ENCODE measurements around the gene NUF2. TPM values are rescaled to one million over a fixed set of nuclear protein-coding genes. Genes with fewer than 3 reads are reported as not detected.
"Not testable (repeated sequence)": the region's sequence is repeated elsewhere in the genome, so short reads cannot be mapped to it uniquely, and the experiment has no call there.

The NUF2 gene
- total and polyA plus RNA-seq, 3 experiments from 2014 or later = 0.99 to 28.5 (median 26.1) TPM

- Mint-ChIP-seq H3K4me1 (peaks cover 0 to 5% (median 2%) of the 10 kb centered on the region in 3 donors), H3K4me3 (no peak overlapping the region), H3K27me3 (no peaks in the 10 kb centered on the region), H3K27ac (peak overlapping the region in 1 of 8 donors; percentile 8), H3K36me3 (no peaks in the 10 kb centered on the region), H3K9me3 (no peaks in the 10 kb centered on the region)
- no peak for DNase-seq
- no peaks in the 10 kb centered on the region for H3K9me3 ChIP-seq (ENCODE audit: low read length)
- H3K4me3 ChIP-seq (ENCODE audit: low read length) = no peak overlapping the region
- no peaks in the 10 kb centered on the region for H3K27me3 ChIP-seq (ENCODE audit: insufficient read depth, low read length, poor library complexity, severe bottlenecking)
- no peak overlapping the region for H3K27ac ChIP-seq (ENCODE audit: low read depth, low read length)
- CTCF ChIA-PET = no interaction called here
- POLR2A ChIA-PET = no interaction called here
- no peaks in the 10 kb centered on the region for H3K4me1 ChIP-seq (ENCODE audit: insufficient read depth, low read length)
- no peaks in the 10 kb centered on the region for H3K36me3 ChIP-seq (ENCODE audit: insufficient read depth, low read length)
Measured at GRCh38 chr1:163346326-163346870, 24.6 kb downstream of the NUF2 start.

GRCh38 chr1:163347106-163347505 is 25.4 kb downstream of the NUF2 start:
- Histone ChIP-seq H3K27ac (ENCODE audit: low read depth, low read length) (no peak overlapping the region), H3K36me3 (ENCODE audit: insufficient read depth, low read length) (no peaks in the 10 kb centered on the region), H3K9me3 (ENCODE audit: low read length) (no peaks in the 10 kb centered on the region), H3K27me3 (ENCODE audit: insufficient read depth, low read length, poor library complexity, severe bottlenecking) (no peaks in the 10 kb centered on the region), H3K4me3 (ENCODE audit: low read length) (no peak overlapping the region), H3K4me1 (ENCODE audit: insufficient read depth, low read length) (no peaks in the 10 kb centered on the region)
- no peak overlapping the region for H3K27ac Mint-ChIP-seq
- DNase-seq = no peak
- ChIA-PET POLR2A (no interaction called here), CTCF (no interaction called here)
- no peaks in the 10 kb centered on the region for H3K27me3 Mint-ChIP-seq
- peaks cover 0 to 3% (median 0%) of the 10 kb centered on the region in 3 donors for H3K36me3 Mint-ChIP-seq
- H3K9me3 Mint-ChIP-seq = no peaks in the 10 kb centered on the region
- peaks cover 0 to 5% (median 2%) of the 10 kb centered on the region in 3 donors for H3K4me1 Mint-ChIP-seq
- no peak overlapping the region for H3K4me3 Mint-ChIP-seq

GRCh38 chr1:163351912-163352311 is 30.2 kb downstream of the NUF2 start:
- Mint-ChIP-seq H3K36me3 (peaks cover 0 to 3% (median 0%) of the 10 kb centered on the region in 3 donors), H3K9me3 (no peaks in the 10 kb centered on the region), H3K4me1 (peaks cover 0 to 2% (median 0%) of the 10 kb centered on the region in 3 donors), H3K4me3 (no peak overlapping the region), H3K27ac (no peak overlapping the region), H3K27me3 (no peaks in the 10 kb centered on the region)
- ChIA-PET POLR2A (no interaction called here), CTCF (no interaction called here)
- DNase-seq = no peak
- H3K9me3 ChIP-seq (ENCODE audit: low read length) = no peaks in the 10 kb centered on the region
- no peaks in the 10 kb centered on the region for H3K36me3 ChIP-seq (ENCODE audit: insufficient read depth, low read length)
- no peaks in the 10 kb centered on the region for H3K4me1 ChIP-seq (ENCODE audit: insufficient read depth, low read length)
- no peak overlapping the region for H3K4me3 ChIP-seq (ENCODE audit: low read length)
- H3K27me3 ChIP-seq (ENCODE audit: insufficient read depth, low read length, poor library complexity, severe bottlenecking) = no peaks in the 10 kb centered on the region
- no peak overlapping the region for H3K27ac ChIP-seq (ENCODE audit: low read depth, low read length)

GRCh38 chr1:163357378-163357777 is 35.6 kb downstream of the NUF2 start:
- peaks cover 8 to 15% (median 10%) of the 10 kb centered on the region in 3 donors for H3K4me1 Mint-ChIP-seq
- H3K4me3 Mint-ChIP-seq = no peak overlapping the region
- ChIA-PET POLR2A (no interaction called here), CTCF (no interaction called here)
- H3K9me3 Mint-ChIP-seq = no peaks in the 10 kb centered on the region
- Histone ChIP-seq H3K4me3 (ENCODE audit: low read length) (no peak overlapping the region), H3K9me3 (ENCODE audit: low read length) (no peaks in the 10 kb centered on the region), H3K27ac (ENCODE audit: low read depth, low read length) (no peak overlapping the region), H3K36me3 (ENCODE audit: insufficient read depth, low read length) (no peaks in the 10 kb centered on the region), H3K4me1 (ENCODE audit: insufficient read depth, low read length) (no peaks in the 10 kb centered on the region), H3K27me3 (ENCODE audit: insufficient read depth, low read length, poor library complexity, severe bottlenecking) (no peaks in the 10 kb centered on the region)
- no peaks in the 10 kb centered on the region for H3K36me3 Mint-ChIP-seq
- no peak overlapping the region for H3K27ac Mint-ChIP-seq
- DNase-seq = no peak
- peaks cover 0 to 4% of the 10 kb centered on the region in 2 donors for H3K27me3 Mint-ChIP-seq

GRCh38 chr1:163358172-163358571 is 36.4 kb downstream of the NUF2 start:
- peaks cover 8 to 15% (median 10%) of the 10 kb centered on the region in 3 donors for H3K4me1 Mint-ChIP-seq
- H3K9me3 Mint-ChIP-seq; H3K27ac Mint-ChIP-seq; H3K4me1 ChIP-seq (ENCODE audit: insufficient read depth, low read length); H3K36me3 Mint-ChIP-seq; H3K4me3 Mint-ChIP-seq; H3K36me3 ChIP-seq (ENCODE audit: insufficient read depth, low read length); DNase-seq; H3K9me3 ChIP-seq (ENCODE audit: low read length); POLR2A ChIA-PET; H3K4me3 ChIP-seq (ENCODE audit: low read length); H3K27me3 ChIP-seq (ENCODE audit: insufficient read depth, low read length, poor library complexity, severe bottlenecking); H3K27ac ChIP-seq (ENCODE audit: low read depth, low read length): not testable (repeated sequence)
- CTCF ChIA-PET = interaction anchor here (1.5 kb wide), 1 partner anchor 17 kb away, joined by 3 read pairs; no protein-coding TSS in a partner anchor
- peaks cover 0 to 11% of the 10 kb centered on the region in 2 donors for H3K27me3 Mint-ChIP-seq

- Mint-ChIP-seq H3K9me3 (no peaks in the 10 kb centered on the region), H3K27ac (no peak overlapping the region), H3K27me3 (peaks cover 3 to 17% of the 10 kb centered on the region in 2 donors), H3K4me1 (peaks cover 8 to 15% (median 10%) of the 10 kb centered on the region in 3 donors), H3K36me3 (no peaks in the 10 kb centered on the region), H3K4me3 (peak overlapping the region in 2 of 7 donors; percentile 5 to 36)
- Histone ChIP-seq H3K36me3 (ENCODE audit: insufficient read depth, low read length) (no peaks in the 10 kb centered on the region), H3K4me1 (ENCODE audit: insufficient read depth, low read length) (no peaks in the 10 kb centered on the region), H3K27me3 (ENCODE audit: insufficient read depth, low read length, poor library complexity, severe bottlenecking) (no peaks in the 10 kb centered on the region), H3K27ac (ENCODE audit: low read depth, low read length) (no peak overlapping the region), H3K9me3 (ENCODE audit: low read length) (no peaks in the 10 kb centered on the region), H3K4me3 (ENCODE audit: low read length) (no peak overlapping the region)
- POLR2A ChIA-PET = no interaction called here
- no peak for DNase-seq
- CTCF ChIA-PET = no interaction called here
Measured at GRCh38 chr1:163361123-163361934, 39.6 kb downstream of the NUF2 start.

- no peaks in the 10 kb centered on the region for H3K9me3 ChIP-seq (ENCODE audit: low read length)
- no peaks in the 10 kb centered on the region for H3K27me3 ChIP-seq (ENCODE audit: insufficient read depth, low read length, poor library complexity, severe bottlenecking)
- no peaks in the 10 kb centered on the region for H3K36me3 ChIP-seq (ENCODE audit: insufficient read depth, low read length)
- CTCF ChIA-PET = no interaction called here
- Mint-ChIP-seq H3K36me3 (no peaks in the 10 kb centered on the region), H3K4me3 (no peak overlapping the region), H3K27me3 (peaks cover 4 to 17% of the 10 kb centered on the region in 2 donors), H3K4me1 (peaks cover 8 to 15% (median 10%) of the 10 kb centered on the region in 3 donors), H3K27ac (no peak overlapping the region), H3K9me3 (no peaks in the 10 kb centered on the region)
- no peak overlapping the region for H3K27ac ChIP-seq (ENCODE audit: low read depth, low read length)
- POLR2A ChIA-PET = no interaction called here
- no peak overlapping the region for H3K4me3 ChIP-seq (ENCODE audit: low read length)
- DNase-seq = no peak
- H3K4me1 ChIP-seq (ENCODE audit: insufficient read depth, low read length) = no peaks in the 10 kb centered on the region
Measured at GRCh38 chr1:163365186-163365585, 43.4 kb downstream of the NUF2 start.

- Mint-ChIP-seq H3K27me3 (peaks cover 4 to 16% of the 10 kb centered on the region in 2 donors), H3K27ac (no peak overlapping the region), H3K4me1 (peaks cover 2 to 4% (median 3%) of the 10 kb centered on the region in 3 donors), H3K9me3 (no peaks in the 10 kb centered on the region), H3K4me3 (no peak overlapping the region), H3K36me3 (no peaks in the 10 kb centered on the region)
- no peak overlapping the region for H3K27ac ChIP-seq (ENCODE audit: low read depth, low read length)
- CTCF ChIA-PET = no interaction called here
- no peaks in the 10 kb centered on the region for H3K36me3 ChIP-seq (ENCODE audit: insufficient read depth, low read length)
- POLR2A ChIA-PET = no interaction called here
- DNase-seq = no peak
- H3K9me3 ChIP-seq (ENCODE audit: low read length) = no peaks in the 10 kb centered on the region
- no peaks in the 10 kb centered on the region for H3K27me3 ChIP-seq (ENCODE audit: insufficient read depth, low read length, poor library complexity, severe bottlenecking)
- H3K4me3 ChIP-seq (ENCODE audit: low read length) = no peak overlapping the region
- no peaks in the 10 kb centered on the region for H3K4me1 ChIP-seq (ENCODE audit: insufficient read depth, low read length)
Measured at GRCh38 chr1:163366555-163366954, 44.8 kb downstream of the NUF2 start.

Data from CD8-positive, alpha-beta memory T cell (primary cell).